T1000 (cell line): ENCODE measurements around the gene KCNK2.

ENCODE experiments used
- DNase-seq: peaks from one replicate; lab custom pipeline; 2025; ENCODE audit warnings: mixed read lengths; lab: John Stamatoyannopoulos, UW

KCNK2 gene

GRCh38 chr1:215252164-215252563, 169.6 kb downstream of the KCNK2 start:
- no peak for DNase-seq

- no peak for DNase-seq
Measured at GRCh38 chr1:215256936-215257679, 174.6 kb downstream of the KCNK2 start.

- DNase-seq, result no peak
Measured at GRCh38 chr1:215260711-215261110, 178.2 kb downstream of the KCNK2 start.

GRCh38 chr1:215262106-215262505, 179.6 kb downstream of the KCNK2 start:
- no peak for DNase-seq

- no peak for DNase-seq
Measured at GRCh38 chr1:215263636-215264035, 181.1 kb downstream of the KCNK2 start.

GRCh38 chr1:215264649-215265048, 182.1 kb downstream of the KCNK2 start:
- DNase-seq, result no peak

GRCh38 chr1:215267495-215267894, 185.0 kb downstream of the KCNK2 start:
- no peak for DNase-seq

- no peak for DNase-seq
Measured at GRCh38 chr1:215269955-215270354, 187.4 kb downstream of the KCNK2 start.

- DNase-seq, result no peak
Measured at GRCh38 chr1:215273838-215274516, 191.4 kb downstream of the KCNK2 start.

GRCh38 chr1:215276582-215276981, 194.0 kb downstream of the KCNK2 start:
- no peak for DNase-seq

- no peak for DNase-seq
Measured at GRCh38 chr1:215277532-215277931, 195.0 kb downstream of the KCNK2 start.

GRCh38 chr1:215279682-215280081, 197.1 kb downstream of the KCNK2 start:
- no peak for DNase-seq

GRCh38 chr1:215282557-215282956, 200.0 kb downstream of the KCNK2 start:
- no peak for DNase-seq

- DNase-seq, result no peak
Measured at GRCh38 chr1:215285013-215285800, 202.7 kb downstream of the KCNK2 start.
